GM23338 (cell line): ENCODE results near the gene FLT3. TPM values are rescaled to one million over a fixed set of nuclear protein-coding genes. Genes with fewer than 3 reads are reported as not detected.

Experiments used
- ATAC-seq: fragments of 200-7000 bp; cut with Tn5 transposase; 3 replicates; pipeline ENCODE4 v1.9.1; 2020
- DNase-seq: peaks from one replicate; pipeline ENCODE4 v3.0.0-alpha.2; 2015; ENCODE audit warnings: low spot score
- H2AFZ ChIP-seq: fragments of 200-600 bp; sonication (generic); 2 replicates; pipeline ENCODE4 v1.8.0; 2016; ENCODE audit warnings: antibody characterized with exemption, mild to moderate bottlenecking, moderate library complexity
- H3F3A ChIP-seq: fragments of 200-600 bp; sonication (generic); replicated peaks from 2 replicates; pipeline ENCODE4 v1.8.0; 2017; ENCODE audit warnings: antibody characterized with exemption, mixed run types, low read depth
- H3K27ac ChIP-seq: fragments of 200-600 bp; sonication (generic); 2 replicates; pipeline ENCODE4 v1.6.1; 2016; ENCODE audit warnings: low read depth
- H3K27me3 ChIP-seq: fragments of 200-600 bp; sonication (generic); 2 replicates; pipeline ENCODE4 v1.8.0; 2016; ENCODE audit warnings: mild to moderate bottlenecking, mixed run types, moderate library complexity; ENCODE audit not compliant: insufficient read depth
- H3K36me3 ChIP-seq: fragments of 200-600 bp; sonication (generic); 2 replicates; pipeline ENCODE4 v1.8.0; 2016; ENCODE audit warnings: mild to moderate bottlenecking; ENCODE audit not compliant: insufficient read depth
- H3K4me1 ChIP-seq: fragments of 200-600 bp; sonication (generic); 2 replicates; pipeline ENCODE4 v1.8.0; 2016; ENCODE audit warnings: mild to moderate bottlenecking, moderate library complexity; ENCODE audit not compliant: insufficient read depth
- H3K4me2 ChIP-seq: fragments of 200-600 bp; sonication (generic); 2 replicates; pipeline ENCODE4 v1.7.1; 2017; ENCODE audit warnings: mixed run types
- H3K4me3 ChIP-seq: fragments of 200-600 bp; sonication (generic); 2 replicates; pipeline ENCODE4 v1.6.1; 2016; ENCODE audit warnings: mixed run types
- H3K79me2 ChIP-seq: fragments of 200-600 bp; sonication (generic); replicated peaks from 2 replicates; pipeline ENCODE4 v1.8.0; 2017; ENCODE audit warnings: mild to moderate bottlenecking; ENCODE audit not compliant: insufficient read depth
- H3K9me2 ChIP-seq: fragments of 200-600 bp; sonication (generic); 2 replicates; pipeline ENCODE4 v1.8.0; 2017; ENCODE audit not compliant: insufficient read depth
- H4K20me1 ChIP-seq: fragments of 200-600 bp; sonication (generic); replicated peaks from 2 replicates; pipeline ENCODE4 v1.8.0; 2017; ENCODE audit warnings: mild to moderate bottlenecking; ENCODE audit not compliant: insufficient read depth
- H3K27ac Mint-ChIP-seq: 2 replicates; pipeline ENCODE4 v1.8.0; 2020; ENCODE audit warnings: inconsistent platforms, mild to moderate bottlenecking, moderate library complexity, mixed read lengths
- H3K27me3 Mint-ChIP-seq: 3 replicates; pipeline ENCODE4 v1.8.0; 2022; ENCODE audit warnings: low read depth, mild to moderate bottlenecking, moderate library complexity, mixed read lengths, inconsistent platforms; ENCODE audit not compliant: insufficient read depth, poor library complexity
- H3K36me3 Mint-ChIP-seq: 3 replicates; pipeline ENCODE4 v1.8.0; 2021; ENCODE audit warnings: low read depth, mild to moderate bottlenecking, inconsistent platforms, moderate library complexity, mixed read lengths
- H3K4me1 Mint-ChIP-seq: 3 replicates; pipeline ENCODE4 v1.8.0; 2020; ENCODE audit warnings: mild to moderate bottlenecking, inconsistent platforms, mixed read lengths
- H3K4me3 Mint-ChIP-seq: 3 replicates; pipeline ENCODE4 v1.8.0; 2021; ENCODE audit warnings: moderate library complexity, mild to moderate bottlenecking, inconsistent platforms, mixed read lengths
- H3K9me3 Mint-ChIP-seq: 3 replicates; pipeline ENCODE4 v1.8.0; 2020; ENCODE audit warnings: moderate library complexity, mild to moderate bottlenecking, inconsistent platforms, mixed read lengths
- CREB1 ChIP-seq: fragments of 250-450 bp; sonication (Bioruptor Pico); IDR thresholded peaks from 2 replicates; pipeline ENCODE4 v1.5.0; 2020; ENCODE audit warnings: low read depth, mild to moderate bottlenecking, moderate library complexity
- ETS1 ChIP-seq: IDR thresholded peaks from 2 replicates; pipeline ENCODE4 v1.6.1; 2016; ENCODE audit warnings: antibody characterized with exemption
- EZH2 ChIP-seq: fragments of 200-600 bp; sonication (generic); IDR thresholded peaks from one replicate; pipeline ENCODE4 v1.8.0; 2017; ENCODE audit warnings: antibody characterized with exemption, mild to moderate bottlenecking, low read depth; ENCODE audit not compliant: unreplicated experiment
- EZH2phosphoT487 ChIP-seq: fragments of 200-600 bp; sonication (generic); IDR thresholded peaks from one replicate; pipeline ENCODE4 v1.8.1; 2018; ENCODE audit warnings: antibody characterized with exemption; ENCODE audit not compliant: unreplicated experiment
- JUNB ChIP-seq: IDR thresholded peaks from one replicate; pipeline ENCODE4 v1.6.1; 2016; ENCODE audit warnings: antibody characterized with exemption; ENCODE audit not compliant: unreplicated experiment
- POLR2AphosphoS5 ChIP-seq: IDR thresholded peaks from 2 replicates; pipeline ENCODE4 v1.6.1; 2016; ENCODE audit warnings: antibody characterized with exemption, low read depth
- REST ChIP-seq: IDR thresholded peaks from one replicate; pipeline ENCODE4 v1.6.1; 2018; ENCODE audit warnings: antibody characterized with exemption; ENCODE audit not compliant: unreplicated experiment
- ZNF114 ChIP-seq: fragments of 250-450 bp; sonication (Bioruptor Pico); IDR thresholded peaks from 2 replicates; pipeline ENCODE4 v1.5.0; 2020; ENCODE audit warnings: mild to moderate bottlenecking, moderate library complexity
- ZNF331 ChIP-seq: fragments of 250-450 bp; sonication (Bioruptor Pico); IDR thresholded peaks from 2 replicates; pipeline ENCODE4 v1.5.0; 2020; ENCODE audit warnings: low read depth, mild to moderate bottlenecking, moderate library complexity
- ZNF462 ChIP-seq: fragments of 250-450 bp; sonication (Bioruptor Pico); IDR thresholded peaks from 2 replicates; pipeline ENCODE4 v1.5.0; 2020; ENCODE audit warnings: mild to moderate bottlenecking, moderate library complexity
- polyA plus RNA-seq: library from polyadenylated mRNA; unstranded; fragments of >200 nt; fragmentation: Nextera tagmentation; extraction: Ambion mirVana; gene quantifications from 2 replicates; pipeline ENCODE4 v1.2.1, GENCODE V29; 2016
- total RNA-seq: library from RNA; depleted of rRNA; stranded (reverse); fragments of >200 nt; shearing (Covaris generic); gene quantifications from 2 replicates; pipeline ENCODE4 v1.2.3, GENCODE V29; 2014

Gene FLT3
- total and polyA plus RNA-seq, 2 experiments from 2014 or later, result 0.17 to 0.44 TPM

GRCh38 chr13:28046981-28047380, 53.4 kb downstream of the FLT3 start:
- Histone ChIP-seq H3K9me2 (no peaks in the 10 kb centered on the region), H3K79me2 (no peaks in the 10 kb centered on the region), H4K20me1 (no peaks in the 10 kb centered on the region), H2AFZ (no peak overlapping the region), H3K4me3 (no peak overlapping the region), H3K4me1 (peaks cover 25% of the 10 kb centered on the region), H3K4me2 (no peak overlapping the region), H3K27me3 (no peaks in the 10 kb centered on the region), H3K27ac (no peak overlapping the region), H3K36me3 (no peaks in the 10 kb centered on the region), H3F3A (no peaks in the 10 kb centered on the region)
- H3K9me3 Mint-ChIP-seq, result no peaks in the 10 kb centered on the region
- no peak for ATAC-seq
- no peak for DNase-seq
- no peak overlapping the region for H3K27ac Mint-ChIP-seq
- H3K27me3 Mint-ChIP-seq, result peaks cover 7% of the 10 kb centered on the region
- no peak overlapping the region for H3K4me3 Mint-ChIP-seq
- H3K4me1 Mint-ChIP-seq, result peaks cover 21% of the 10 kb centered on the region
- TF ChIP-seq POLR2AphosphoS5 (no peak), ZNF462 (no peak), ZNF331 (no peak), ZNF114 (CRISPR knock-in tag) (no peak), CREB1 (CRISPR knock-in tag) (no peak), EZH2 (no peak), ETS1 (no peak), JUNB (no peak), REST (no peak), EZH2phosphoT487 (no peak)
- H3K36me3 Mint-ChIP-seq, result no peaks in the 10 kb centered on the region
